ENCODE measurements around the gene MYBPC2.

DNA sequence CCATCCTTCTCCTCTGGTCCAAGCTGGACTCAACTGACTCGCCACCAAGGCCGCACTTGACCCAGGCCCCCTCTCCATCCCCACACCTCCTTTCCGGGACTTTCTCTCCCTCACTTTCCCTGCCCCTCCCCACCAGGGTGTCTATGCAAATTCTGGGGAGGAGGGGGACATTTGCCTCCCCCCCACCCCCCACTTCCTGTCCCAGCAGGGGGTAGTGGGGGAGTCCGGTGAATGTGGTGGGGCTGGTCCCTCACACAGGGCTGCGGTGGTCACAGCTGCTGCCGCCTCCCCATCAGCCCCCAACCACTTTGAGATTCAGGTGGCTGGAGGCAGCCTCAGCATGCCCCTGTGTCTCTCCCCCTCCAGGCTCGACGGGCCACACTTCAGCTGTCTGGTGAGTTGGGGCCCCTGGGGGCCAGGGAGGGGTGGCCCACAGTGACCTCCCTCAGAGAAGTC lies 13.1 kb upstream of the MYBPC2 start:
- TF ChIP-seq CTCF (IDR thresholded peaks at IDR 0.05) (no peak), POLR2A (IDR thresholded peaks at IDR 0.05) (no peak)
